DLD1 (cell line): ENCODE results near the gene GATA6.
"Not testable (repeated sequence)": the region's sequence is repeated elsewhere in the genome, so short reads cannot be mapped to it uniquely, and the experiment has no call there.

Experiments used
- in situ Hi-C: cut with HindIII; loops from 2 replicates; pipeline ENCODE4 v1.10.0; 2017; ENCODE audit warnings: low sequenced_read_pairs

Gene GATA6

GRCh38 chr18:22200611-22201225 is 31.3 kb downstream of the GATA6 start:
- in situ Hi-C loops, result no loop called here

GRCh38 chr18:22203035-22203434 is 33.6 kb downstream of the GATA6 start:
- in situ Hi-C loops, result no loop called here

GRCh38 chr18:22203536-22204213 is 34.3 kb downstream of the GATA6 start:
- in situ Hi-C loops, result no loop called here

GRCh38 chr18:22204214-22204536 is 34.8 kb downstream of the GATA6 start:
- in situ Hi-C loops, result no loop called here

- in situ Hi-C loops, result no loop called here
Measured at GRCh38 chr18:22204996-22205395, 35.6 kb downstream of the GATA6 start.

GRCh38 chr18:22207021-22207758 is 37.8 kb downstream of the GATA6 start:
- in situ Hi-C loops, result no loop called here

- in situ Hi-C loops, result no loop called here
Measured at GRCh38 chr18:22210311-22210754, 40.9 kb downstream of the GATA6 start.

- in situ Hi-C loops, result no loop called here
Measured at GRCh38 chr18:22211657-22212056, 42.3 kb downstream of the GATA6 start.

GRCh38 chr18:22213333-22213973 is 44.1 kb downstream of the GATA6 start:
- in situ Hi-C loops, result no loop called here

GRCh38 chr18:22214731-22215528 is 45.5 kb downstream of the GATA6 start:
- in situ Hi-C loops, result no loop called here

GRCh38 chr18:22218835-22219234 is 49.4 kb downstream of the GATA6 start:
- in situ Hi-C loops, result no loop called here

- in situ Hi-C loops, result no loop called here
Measured at GRCh38 chr18:22219568-22220355, 50.4 kb downstream of the GATA6 start.

GRCh38 chr18:22220585-22220984 is 51.2 kb downstream of the GATA6 start:
- in situ Hi-C loops, result not testable (repeated sequence)

- in situ Hi-C loops, result no loop called here
Measured at GRCh38 chr18:22221350-22221749, 52.0 kb downstream of the GATA6 start.

GRCh38 chr18:22223254-22223964 is 54.0 kb downstream of the GATA6 start:
- in situ Hi-C loops, result no loop called here

GRCh38 chr18:22223965-22224322 is 54.6 kb downstream of the GATA6 start:
- in situ Hi-C loops, result no loop called here

GRCh38 chr18:22224339-22224738 is 55.0 kb downstream of the GATA6 start:
- in situ Hi-C loops, result no loop called here

GRCh38 chr18:22226801-22227200 is 57.4 kb downstream of the GATA6 start:
- in situ Hi-C loops, result no loop called here

- in situ Hi-C loops, result no loop called here
Measured at GRCh38 chr18:22228976-22229375, 59.6 kb downstream of the GATA6 start.
